GM18505 (cell line): ENCODE results near the gene TMUB1.
A peak's percentile ranks its signal among the peaks of the same experiment; 100 is the strongest.

ENCODE experiments used
- ATAC-seq: cut with Tn5 transposase; IDR thresholded peaks from one replicate; pipeline ENCODE4 v1.9.1; 2021; ENCODE audit not compliant: unreplicated experiment
- POLR2A ChIP-seq: IDR thresholded peaks from 4 replicates; pipeline ENCODE4 v1.6.1; 2011; ENCODE audit warnings: borderline replicate concordance; ENCODE audit not compliant: insufficient read depth, insufficient read length; ENCODE audit errors: extremely low read depth

TMUB1 gene

GRCh38 chr7:151080067-151080521 is 3.2 kb downstream of the TMUB1 start:
- TF ChIP-seq POLR2A: no peak
- peak; percentile 2 for ATAC-seq

GRCh38 chr7:151079199-151079910 is 3.9 kb downstream of the TMUB1 start:
- no peak for TF ChIP-seq POLR2A
- ATAC-seq: no peak

GRCh38 chr7:151078233-151079040 is 4.9 kb downstream of the TMUB1 start:
- TF ChIP-seq POLR2A: no peak
- ATAC-seq: no peak

- peak; percentile 7 for TF ChIP-seq POLR2A
- no peak for ATAC-seq
These were observed 5.5 kb downstream of the TMUB1 start for GRCh38 chr7:151077705-151078232.

- no peak for TF ChIP-seq POLR2A
- no peak for ATAC-seq
These were observed 6.2 kb downstream of the TMUB1 start for GRCh38 chr7:151076863-151077704.

- ATAC-seq: no peak
- no peak for TF ChIP-seq POLR2A
These were observed 7.3 kb downstream of the TMUB1 start for GRCh38 chr7:151075978-151076426.

GRCh38 chr7:151075662-151075971 is 7.7 kb downstream of the TMUB1 start:
- no peak for TF ChIP-seq POLR2A
- ATAC-seq: no peak

- no peak for ATAC-seq
- no peak for TF ChIP-seq POLR2A
These were observed 8.3 kb downstream of the TMUB1 start for GRCh38 chr7:151074817-151075661.

GRCh38 chr7:151073990-151074389 is 9.3 kb downstream of the TMUB1 start:
- TF ChIP-seq POLR2A: no peak
- ATAC-seq: no peak

GRCh38 chr7:151071032-151071866 is 12.0 kb downstream of the TMUB1 start:
- no peak for ATAC-seq

GRCh38 chr7:151070574-151070960 is 12.7 kb downstream of the TMUB1 start:
- no peak for ATAC-seq
- no peak for TF ChIP-seq POLR2A

More at GRCh38 chr7:151071032-151071866, 12.0 kb downstream of the TMUB1 start:
- no peak for TF ChIP-seq POLR2A
